ENCODE results near the gene CNPY3.
"Not testable (repeated sequence)": the region's sequence is repeated elsewhere in the genome, so short reads cannot be mapped to it uniquely, and the experiment has no call there.

CNPY3 gene

GRCh38 chr6:42938987-42939809 is 9.9 kb downstream of the CNPY3 start:
- Histone ChIP-seq H3K9me3 (ENCODE audit: control insufficient read depth, insufficient read depth, low read length) (no peaks in the 10 kb centered on the region), H3K36me3 (ENCODE audit: control insufficient read depth, insufficient read depth, low read length) (peaks cover 65% of the 10 kb centered on the region), H3K27ac (ENCODE audit: low read depth, low read length) (no peak overlapping the region), H3K9ac (ENCODE audit: low read depth, low read length) (no peak overlapping the region), H3K27me3 (ENCODE audit: control insufficient read depth, insufficient read depth, low read length) (no peaks in the 10 kb centered on the region), H3K4me3 (ENCODE audit: low read depth, low read length) (no peak overlapping the region), H3K4me1 (ENCODE audit: control insufficient read depth, insufficient read depth, low read length) (no peaks in the 10 kb centered on the region)

DNA sequence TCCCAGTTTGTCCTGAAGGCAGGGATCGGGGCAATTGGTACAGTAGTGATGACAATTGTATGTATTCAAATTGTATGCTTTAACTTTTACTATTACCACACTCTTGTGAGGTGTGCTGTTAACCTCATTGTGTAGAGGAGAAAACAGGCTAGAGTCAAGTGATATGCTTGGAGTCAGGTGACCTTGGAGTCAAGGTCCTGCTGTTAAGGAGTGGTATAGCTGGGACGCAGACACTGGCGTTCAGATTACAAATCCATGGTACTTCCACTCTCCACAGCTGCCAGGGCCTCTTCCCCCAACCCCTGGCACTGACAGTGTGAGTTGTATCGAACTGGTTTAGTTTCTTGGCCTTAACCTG is 10.5 kb downstream of the CNPY3 start:
- no peaks in the 10 kb centered on the region for H3K4me1 ChIP-seq (ENCODE audit: control insufficient read depth, insufficient read depth, low read length)
- no peak overlapping the region for H3K9ac ChIP-seq (ENCODE audit: low read depth, low read length)
- no peak overlapping the region for H3K4me3 ChIP-seq (ENCODE audit: low read depth, low read length)
- no peaks in the 10 kb centered on the region for H3K27me3 ChIP-seq (ENCODE audit: control insufficient read depth, insufficient read depth, low read length)
- no peak overlapping the region for H3K27ac ChIP-seq (ENCODE audit: low read depth, low read length)
- H3K36me3 ChIP-seq (ENCODE audit: control insufficient read depth, insufficient read depth, low read length) = peaks cover 60% of the 10 kb centered on the region
- H3K9me3 ChIP-seq (ENCODE audit: control insufficient read depth, insufficient read depth, low read length) = no peaks in the 10 kb centered on the region

DNA sequence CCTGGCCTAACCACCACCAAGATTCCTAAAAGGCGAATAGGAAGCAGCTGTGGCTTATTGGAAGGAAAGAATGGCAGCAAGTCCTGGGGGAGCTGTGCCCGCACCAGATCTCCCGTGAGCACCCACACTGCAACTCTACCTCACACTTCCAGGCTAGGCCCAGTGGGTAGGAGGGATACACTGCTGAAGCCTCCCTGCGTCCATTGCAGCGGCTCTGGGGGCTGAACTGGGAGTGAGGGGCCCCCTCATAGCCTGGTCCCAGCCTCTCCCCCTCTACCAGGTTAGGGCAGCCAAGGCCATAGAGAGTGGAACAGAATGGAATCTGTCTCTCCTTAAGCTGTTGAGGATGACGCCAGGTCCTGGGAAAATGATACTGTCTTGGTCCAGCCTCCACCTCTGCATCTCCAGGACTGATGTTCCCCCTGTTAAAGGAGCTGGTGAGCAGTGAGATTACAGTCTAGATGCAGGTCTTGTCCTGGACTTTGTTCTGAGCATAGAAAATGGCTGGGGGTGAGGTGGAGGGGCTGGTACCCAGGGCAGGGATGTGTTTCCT is 11.3 kb downstream of the CNPY3 start:
- H3K36me3 ChIP-seq (ENCODE audit: control insufficient read depth, insufficient read depth, low read length) = peaks cover 53% of the 10 kb centered on the region

GRCh38 chr6:42941356-42941755 is 12.1 kb downstream of the CNPY3 start:
- not testable (repeated sequence) for H3K4me3 ChIP-seq (ENCODE audit: low read depth, low read length); H3K27me3 ChIP-seq (ENCODE audit: control insufficient read depth, insufficient read depth, low read length); H3K9me3 ChIP-seq (ENCODE audit: control insufficient read depth, insufficient read depth, low read length); H3K4me1 ChIP-seq (ENCODE audit: control insufficient read depth, insufficient read depth, low read length); H3K9ac ChIP-seq (ENCODE audit: low read depth, low read length); H3K27ac ChIP-seq (ENCODE audit: low read depth, low read length)
- peaks cover 45% of the 10 kb centered on the region for H3K36me3 ChIP-seq (ENCODE audit: control insufficient read depth, insufficient read depth, low read length)

More for the DNA sequence above, 11.3 kb downstream of the CNPY3 start:
- Histone ChIP-seq H3K27me3 (ENCODE audit: control insufficient read depth, insufficient read depth, low read length) (no peaks in the 10 kb centered on the region), H3K4me3 (ENCODE audit: low read depth, low read length) (no peak overlapping the region), H3K9me3 (ENCODE audit: control insufficient read depth, insufficient read depth, low read length) (no peaks in the 10 kb centered on the region), H3K27ac (ENCODE audit: low read depth, low read length) (no peak overlapping the region), H3K4me1 (ENCODE audit: control insufficient read depth, insufficient read depth, low read length) (no peaks in the 10 kb centered on the region), H3K9ac (ENCODE audit: low read depth, low read length) (no peak overlapping the region)

DNA sequence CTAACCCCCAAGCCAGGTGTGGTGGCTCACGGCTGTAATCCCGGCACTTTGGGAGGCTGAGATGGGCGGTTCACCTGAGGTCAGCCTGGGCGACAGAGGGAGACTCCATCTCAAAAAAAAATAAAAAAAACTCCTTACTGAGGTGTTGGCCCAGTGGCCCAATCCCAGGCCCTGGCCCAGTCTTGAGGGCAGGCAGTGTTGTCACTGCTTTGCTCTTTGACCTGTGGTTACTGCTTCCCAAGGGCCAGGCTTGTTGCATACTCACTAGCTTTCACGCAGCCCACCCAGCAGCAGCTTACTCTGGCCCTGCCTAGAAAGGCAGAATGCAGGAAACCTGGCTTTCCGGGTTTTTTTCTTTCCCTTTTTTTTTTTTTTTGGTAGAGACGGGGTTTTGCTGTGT is 13.2 kb downstream of the CNPY3 start:
- H3K9me3 ChIP-seq (ENCODE audit: control insufficient read depth, insufficient read depth, low read length) = no peaks in the 10 kb centered on the region
- H3K27me3 ChIP-seq (ENCODE audit: control insufficient read depth, insufficient read depth, low read length) = no peaks in the 10 kb centered on the region
- no peak overlapping the region for H3K9ac ChIP-seq (ENCODE audit: low read depth, low read length)
- no peak overlapping the region for H3K4me3 ChIP-seq (ENCODE audit: low read depth, low read length)
- H3K4me1 ChIP-seq (ENCODE audit: control insufficient read depth, insufficient read depth, low read length) = no peaks in the 10 kb centered on the region
- peaks cover 36% of the 10 kb centered on the region for H3K36me3 ChIP-seq (ENCODE audit: control insufficient read depth, insufficient read depth, low read length)
- no peak overlapping the region for H3K27ac ChIP-seq (ENCODE audit: low read depth, low read length)

GRCh38 chr6:42947950-42948349 is 18.7 kb downstream of the CNPY3 start:
- H3K4me3 ChIP-seq (ENCODE audit: low read depth, low read length) = no peak overlapping the region
- no peaks in the 10 kb centered on the region for H3K9me3 ChIP-seq (ENCODE audit: control insufficient read depth, insufficient read depth, low read length)
- no peak overlapping the region for H3K9ac ChIP-seq (ENCODE audit: low read depth, low read length)
- H3K27ac ChIP-seq (ENCODE audit: low read depth, low read length) = no peak overlapping the region
- H3K4me1 ChIP-seq (ENCODE audit: control insufficient read depth, insufficient read depth, low read length) = no peaks in the 10 kb centered on the region
- no peaks in the 10 kb centered on the region for H3K27me3 ChIP-seq (ENCODE audit: control insufficient read depth, insufficient read depth, low read length)
- H3K36me3 ChIP-seq (ENCODE audit: control insufficient read depth, insufficient read depth, low read length) = no peaks in the 10 kb centered on the region

DNA sequence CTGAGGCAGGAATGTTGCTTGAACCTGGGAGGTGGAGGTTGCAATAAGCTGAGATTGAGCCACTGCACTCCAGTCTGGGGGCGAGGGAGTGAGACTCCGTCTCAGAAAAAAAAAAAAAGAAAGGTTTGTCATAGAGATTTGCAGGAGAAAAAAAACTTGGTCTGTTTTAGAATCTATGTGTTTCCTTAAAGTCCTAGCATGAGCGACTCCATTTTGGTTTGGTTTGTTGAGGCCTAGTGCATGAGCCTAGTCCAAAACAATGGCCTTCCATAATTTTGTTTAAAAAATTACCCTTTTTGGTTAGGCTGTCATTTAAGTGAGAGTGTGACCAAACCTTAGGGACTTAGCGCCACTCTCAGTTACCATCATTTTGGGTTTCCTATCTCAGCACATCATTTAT is 23.1 kb downstream of the CNPY3 start:
- Histone ChIP-seq H3K4me3 (ENCODE audit: low read depth, low read length) (no peak overlapping the region), H3K9ac (ENCODE audit: low read depth, low read length) (no peak overlapping the region), H3K27ac (ENCODE audit: low read depth, low read length) (no peak overlapping the region), H3K27me3 (ENCODE audit: control insufficient read depth, insufficient read depth, low read length) (no peaks in the 10 kb centered on the region), H3K36me3 (ENCODE audit: control insufficient read depth, insufficient read depth, low read length) (no peaks in the 10 kb centered on the region), H3K9me3 (ENCODE audit: control insufficient read depth, insufficient read depth, low read length) (no peaks in the 10 kb centered on the region), H3K4me1 (ENCODE audit: control insufficient read depth, insufficient read depth, low read length) (no peaks in the 10 kb centered on the region)

DNA sequence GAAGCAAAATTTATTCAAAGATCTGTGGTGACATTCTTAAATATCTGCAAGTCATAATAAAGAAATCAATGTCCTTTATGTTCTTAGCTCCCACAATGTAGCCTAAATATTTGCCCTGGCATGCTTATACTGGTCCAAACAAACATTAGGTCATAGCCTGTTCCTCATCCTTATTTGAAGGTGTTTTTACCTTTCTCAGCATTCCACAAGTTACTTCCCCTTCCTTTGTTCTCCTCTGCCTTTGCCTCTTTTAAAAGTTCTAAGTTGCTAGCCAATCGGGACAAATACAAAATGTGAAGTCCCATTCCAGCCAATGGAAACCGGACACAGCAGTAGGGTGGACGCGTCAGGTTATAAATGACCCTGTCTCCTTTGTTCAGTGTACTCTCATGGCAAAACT is 25.1 kb downstream of the CNPY3 start:
- H3K36me3 ChIP-seq (ENCODE audit: control insufficient read depth, insufficient read depth, low read length); H3K4me1 ChIP-seq (ENCODE audit: control insufficient read depth, insufficient read depth, low read length); H3K4me3 ChIP-seq (ENCODE audit: low read depth, low read length); H3K27ac ChIP-seq (ENCODE audit: low read depth, low read length); H3K9me3 ChIP-seq (ENCODE audit: control insufficient read depth, insufficient read depth, low read length); H3K27me3 ChIP-seq (ENCODE audit: control insufficient read depth, insufficient read depth, low read length); H3K9ac ChIP-seq (ENCODE audit: low read depth, low read length): not testable (repeated sequence)

DNA sequence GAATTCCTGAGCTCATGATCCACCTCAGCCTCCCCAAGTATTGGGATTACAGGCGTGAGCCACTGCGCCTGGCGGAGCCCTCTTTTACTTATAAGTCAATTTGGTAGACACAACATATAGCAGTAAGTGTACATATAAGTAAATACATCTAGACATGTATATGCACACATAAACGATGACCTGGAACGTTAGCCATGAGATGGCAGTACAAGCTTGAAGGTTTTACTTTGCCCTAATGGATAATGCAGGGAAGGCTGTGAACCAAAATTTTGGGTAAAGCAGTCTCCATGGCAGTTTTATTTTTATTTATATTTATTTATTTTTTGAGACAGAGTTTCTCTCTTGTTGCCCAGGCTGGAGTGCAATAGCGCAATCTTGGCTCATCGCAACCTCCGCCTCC is 28.8 kb downstream of the CNPY3 start:
- no peak overlapping the region for H3K4me3 ChIP-seq (ENCODE audit: low read depth, low read length)
- no peaks in the 10 kb centered on the region for H3K9me3 ChIP-seq (ENCODE audit: control insufficient read depth, insufficient read depth, low read length)
- H3K9ac ChIP-seq (ENCODE audit: low read depth, low read length) = no peak overlapping the region
- H3K27me3 ChIP-seq (ENCODE audit: control insufficient read depth, insufficient read depth, low read length) = peaks cover 16% of the 10 kb centered on the region
- no peaks in the 10 kb centered on the region for H3K36me3 ChIP-seq (ENCODE audit: control insufficient read depth, insufficient read depth, low read length)
- no peaks in the 10 kb centered on the region; the same call in 1 of the 2 replicates for H3K4me1 ChIP-seq (ENCODE audit: control insufficient read depth, insufficient read depth, low read length)
- H3K27ac ChIP-seq (ENCODE audit: low read depth, low read length) = no peak overlapping the region

DNA sequence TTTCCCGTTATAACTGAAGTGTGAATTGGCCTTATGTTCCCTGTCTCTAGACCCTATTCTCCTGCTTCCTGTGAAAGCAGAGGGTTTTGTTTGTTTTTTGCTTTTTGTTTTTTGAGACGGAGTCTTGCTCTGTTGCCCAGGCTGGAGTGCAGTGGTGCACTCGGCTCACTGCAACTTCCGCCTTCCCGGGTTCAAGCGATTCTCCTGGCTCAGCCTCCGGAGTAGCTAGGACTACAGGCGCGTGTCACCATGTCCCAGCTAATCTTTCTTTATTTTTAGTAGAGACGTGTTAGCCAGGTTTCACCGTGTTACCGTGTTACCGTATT is 30.6 kb downstream of the CNPY3 start:
- no peaks in the 10 kb centered on the region for H3K9me3 ChIP-seq (ENCODE audit: control insufficient read depth, insufficient read depth, low read length)
- peaks cover 16% of the 10 kb centered on the region for H3K27me3 ChIP-seq (ENCODE audit: control insufficient read depth, insufficient read depth, low read length)
- no peak overlapping the region for H3K27ac ChIP-seq (ENCODE audit: low read depth, low read length)
- peak overlapping the region; percentile 47; the same call in 1 of the 2 replicates for H3K9ac ChIP-seq (ENCODE audit: low read depth, low read length)
- peaks cover 4% of the 10 kb centered on the region; the same call in 1 of the 2 replicates for H3K36me3 ChIP-seq (ENCODE audit: control insufficient read depth, insufficient read depth, low read length)
- peaks cover 4% of the 10 kb centered on the region; the same call in 1 of the 2 replicates for H3K4me1 ChIP-seq (ENCODE audit: control insufficient read depth, insufficient read depth, low read length)
- H3K4me3 ChIP-seq (ENCODE audit: low read depth, low read length) = peak overlapping the region; percentile 80

DNA sequence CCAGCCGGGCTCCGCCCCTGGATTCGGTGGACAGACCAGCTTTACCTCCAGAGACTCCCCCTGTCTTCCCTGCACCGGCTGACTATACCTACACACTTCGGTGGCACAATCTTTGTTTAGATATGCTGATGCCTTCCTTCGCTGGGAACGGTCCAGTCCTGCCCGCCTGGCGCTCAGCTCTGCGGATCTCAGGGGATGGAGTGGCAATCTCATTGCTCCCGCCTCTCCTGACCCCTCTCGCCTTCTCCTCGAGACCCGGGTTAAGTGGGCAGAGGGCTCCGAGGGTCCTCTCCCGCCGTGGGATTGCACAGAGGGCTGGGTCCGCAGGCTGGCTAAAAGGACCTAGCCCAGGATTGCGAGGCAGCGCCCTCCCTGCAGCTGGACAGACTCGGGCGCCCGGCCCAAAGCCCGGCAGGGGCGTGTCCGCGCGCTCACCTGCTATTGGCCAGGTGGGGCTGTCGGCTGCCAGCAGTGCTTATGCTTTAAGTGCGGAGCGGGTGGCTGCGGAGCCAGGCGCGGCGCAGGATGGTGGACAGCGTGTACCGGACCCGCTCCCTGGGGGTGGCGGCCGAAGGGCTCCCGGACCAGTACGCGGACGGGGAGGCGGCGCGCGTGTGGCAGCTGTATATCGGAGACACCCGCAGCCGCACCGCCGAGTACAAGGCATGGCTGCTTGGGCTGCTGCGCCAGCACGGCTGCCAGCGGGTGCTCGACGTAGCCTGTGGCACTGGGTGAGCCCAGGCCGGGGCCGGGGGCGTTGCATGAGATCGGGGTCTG is 31.2 kb downstream of the CNPY3 start, which contains the start of gene GNMT:
Gene GNMT (plus strand): TSS at position 512 of the 777 bp plus-strand sequence. CDS start 14 bp downstream, at position 526.
- peak within 1 kb of the TSS; percentile 47; the same call in 1 of the 2 replicates for H3K9ac ChIP-seq (ENCODE audit: low read depth, low read length)

More for the DNA sequence above, 31.2 kb downstream of the CNPY3 start, which contains the start of gene GNMT:
- no peaks in the 10 kb centered on the region for H3K9me3 ChIP-seq (ENCODE audit: control insufficient read depth, insufficient read depth, low read length)
- peaks cover 4% of the 10 kb centered on the region; the same call in 1 of the 2 replicates for H3K4me1 ChIP-seq (ENCODE audit: control insufficient read depth, insufficient read depth, low read length)
- H3K27me3 ChIP-seq (ENCODE audit: control insufficient read depth, insufficient read depth, low read length) = peaks cover 16% of the 10 kb centered on the region
- H3K4me3 ChIP-seq (ENCODE audit: low read depth, low read length) = peak within 1 kb of the TSS; percentile 80
- peaks cover 4% of the 10 kb centered on the region; the same call in 1 of the 2 replicates for H3K36me3 ChIP-seq (ENCODE audit: control insufficient read depth, insufficient read depth, low read length)
- H3K27ac ChIP-seq (ENCODE audit: low read depth, low read length) = no peak within 1 kb of the TSS
